Thyroid gland (tissue), 4 donors: Measurements from ENCODE around the gene TSEN2. TPM values are rescaled to one million over a fixed set of nuclear protein-coding genes. Genes with fewer than 3 reads are reported as not detected.
"Not testable (repeated sequence)": the region's sequence is repeated elsewhere in the genome, so short reads cannot be mapped to it uniquely, and the experiment has no call there.

Source experiments
- DNase-seq, 2 donors: peaks; one replicate each; pipeline ENCODE4 v3.0.0-alpha.2; 2019
- H3K27ac ChIP-seq, 3 donors: fragments of 200-600 bp; sonication (generic); 1 replicate in 2 of 3; 2 replicates in 1 of 3; pipeline ENCODE4 v1.5.1; 2016 to 2019; ENCODE audit warnings: mild to moderate bottlenecking in 1 of 3, moderate library complexity in 1 of 3
- H3K27me3 ChIP-seq: fragments of 200-600 bp; sonication (generic); one replicate; pipeline ENCODE4 v1.5.1; 2019
- H3K36me3 ChIP-seq, 2 donors: fragments of 200-600 bp; sonication (generic); one replicate each; pipeline ENCODE4 v1.5.1; 2016 to 2019
- H3K4me1 ChIP-seq, 2 donors: fragments of 200-600 bp; sonication (generic); one replicate each; pipeline ENCODE4 v1.5.1; 2017 to 2019
- H3K4me3 ChIP-seq, 3 donors: fragments of 200-600 bp; sonication (generic); replicated peaks in 1 of 3; 1 replicate in 2 of 3; 2 replicates in 1 of 3; pipeline ENCODE4 v1.5.1; 2016; ENCODE audit warnings: mild to moderate bottlenecking in 1 of 3
- H3K9me3 ChIP-seq: fragments of 200-600 bp; sonication (generic); one replicate; pipeline ENCODE4 v1.5.1; 2017
- CTCF ChIP-seq, 6 experiments: fragments of 200-600 bp in 3 of 6; fragments of 450-650 bp in 3 of 6; sonication (generic) in 3 of 6; IDR thresholded peaks; one replicate each; pipeline ENCODE4 v1.5.1; 2016 to 2019; ENCODE audit warnings: antibody characterized with exemption in 6 of 6, mild to moderate bottlenecking in 2 of 6, inconsistent platforms in 1 of 6, moderate library complexity in 1 of 6
- POLR2A ChIP-seq, 2 donors: fragments of 450-650 bp; IDR thresholded peaks; one replicate each; pipeline ENCODE4 v1.6.1; 2017; ENCODE audit warnings: antibody characterized with exemption in 2 of 2, mild to moderate bottlenecking in 2 of 2, moderate library complexity in 1 of 2
- WGBS, 2 donors: methylation state at CpG; one replicate each; pipeline ENCODE4 v1.1.5; 2017; 5-methylcytosine and 5-hydroxymethylcytosine counted together
- intact Hi-C: fragments of 100-400 bp; cut with DNase I; formaldehyde crosslinking; loops from one replicate; pipeline ENCODE4 v1.15.1; 2023
- total RNA-seq, 4 donors: library from RNA; depleted of rRNA; stranded (reverse); fragments of >200 nt; gene quantifications; one replicate each; pipeline ENCODE4 v1.2.3, GENCODE V29; 2016

The TSEN2 gene
- total RNA-seq, 4 donors from 2014 or later: 14.9 to 25.8 (median 21.4) TPM

GRCh38 chr3:12447075-12447474, 37.2 kb upstream of the TSEN2 start:
- Histone ChIP-seq H3K36me3 (no peaks in the 10 kb centered on the region), H3K4me1 (no peaks in the 10 kb centered on the region), H3K27ac (no peak overlapping the region), H3K4me3 (no peak overlapping the region), H3K9me3 (no peaks in the 10 kb centered on the region), H3K27me3 (no peaks in the 10 kb centered on the region)
- 93 to 95% methylated on average over 4 of the region's 4 CpGs for WGBS, 2 donors
- no peak for DNase-seq
- intact Hi-C loops: no loop called here
- no peak for TF ChIP-seq CTCF (IDR thresholded peaks at IDR 0.05)
- no peak for TF ChIP-seq POLR2A (IDR thresholded peaks at IDR 0.05)

GRCh38 chr3:12448404-12449202, 35.7 kb upstream of the TSEN2 start:
- WGBS, 2 donors: 79 to 82% methylated on average over 4 of the region's 4 CpGs
- DNase-seq, H3K36me3 ChIP-seq, H3K27me3 ChIP-seq, H3K27ac ChIP-seq, H3K4me3 ChIP-seq, H3K4me1 ChIP-seq, intact Hi-C loops, H3K9me3 ChIP-seq: not testable (repeated sequence)

- TF ChIP-seq CTCF (IDR thresholded peaks at IDR 0.05): no peak
- intact Hi-C loops: no loop called here
- H3K27ac ChIP-seq: no peak overlapping the region
- no peaks in the 10 kb centered on the region for H3K36me3 ChIP-seq
- no peak overlapping the region for H3K4me3 ChIP-seq
- no peaks in the 10 kb centered on the region for H3K27me3 ChIP-seq
- no peaks in the 10 kb centered on the region for H3K4me1 ChIP-seq
- no peaks in the 10 kb centered on the region for H3K9me3 ChIP-seq
- WGBS, 2 donors: 77 to 84% methylated on average over 8 of the region's 8 CpGs
- no peak for DNase-seq
Measured at GRCh38 chr3:12449889-12450682, 34.2 kb upstream of the TSEN2 start.

GRCh38 chr3:12451481-12451880, 32.8 kb upstream of the TSEN2 start:
- no peak overlapping the region for H3K27ac ChIP-seq
- intact Hi-C loops: no loop called here
- no peak for TF ChIP-seq POLR2A (IDR thresholded peaks at IDR 0.05)
- TF ChIP-seq CTCF (IDR thresholded peaks at IDR 0.05): no peak
- H3K4me1 ChIP-seq: no peaks in the 10 kb centered on the region
- H3K9me3 ChIP-seq: no peaks in the 10 kb centered on the region
- DNase-seq: no peak
- no peaks in the 10 kb centered on the region for H3K27me3 ChIP-seq
- H3K36me3 ChIP-seq: no peaks in the 10 kb centered on the region
- no peak overlapping the region for H3K4me3 ChIP-seq
- 92 to 95% methylated on average over 5 of the region's 5 CpGs for WGBS, 2 donors

GRCh38 chr3:12451960-12452359, 32.3 kb upstream of the TSEN2 start:
- TF ChIP-seq CTCF (IDR thresholded peaks at IDR 0.05) (no peak), POLR2A (IDR thresholded peaks at IDR 0.05) (no peak)
- DNase-seq: no peak
- no peaks in the 10 kb centered on the region for H3K27me3 ChIP-seq
- no peak overlapping the region for H3K4me3 ChIP-seq
- H3K27ac ChIP-seq: no peak overlapping the region
- no peaks in the 10 kb centered on the region for H3K4me1 ChIP-seq
- WGBS, 2 donors: 56 to 60% methylated on average over 1 of the region's 1 CpG
- no peaks in the 10 kb centered on the region for H3K36me3 ChIP-seq
- H3K9me3 ChIP-seq: no peaks in the 10 kb centered on the region
- intact Hi-C loops: no loop called here
